ENCODE results near the gene UBXN1. TPM values are rescaled to one million over a fixed set of nuclear protein-coding genes. Genes with fewer than 3 reads are reported as not detected.

UBXN1 gene
- total RNA-seq, 2 experiments from 2014 or later = 101 to 129 TPM

DNA sequence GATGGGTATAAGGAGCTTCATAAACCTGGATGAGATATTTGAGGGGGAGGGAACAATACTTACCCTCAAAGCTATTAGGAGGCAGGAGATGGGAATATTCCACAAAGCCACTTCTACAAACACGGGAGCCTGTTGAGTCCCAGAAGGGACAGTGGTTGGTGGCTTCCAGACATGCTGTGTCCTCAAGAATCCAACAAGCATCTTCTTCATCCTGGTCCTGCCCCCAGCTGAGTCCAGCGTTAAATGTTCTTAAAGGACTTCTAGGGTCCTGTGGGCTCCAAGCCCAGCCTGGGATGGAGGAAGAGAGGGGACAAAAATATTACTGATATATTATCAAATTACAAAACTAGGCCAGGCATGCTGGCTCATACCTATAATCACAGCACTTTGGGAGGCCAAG lies 11.4 kb downstream of the UBXN1 start:
- TF ChIP-seq EZH2phosphoT487 (IDR thresholded peaks at IDR 0.05; ENCODE audit: borderline replicate concordance, low read depth, low read length) = no peak
- TF ChIP-seq, protein P1, sequence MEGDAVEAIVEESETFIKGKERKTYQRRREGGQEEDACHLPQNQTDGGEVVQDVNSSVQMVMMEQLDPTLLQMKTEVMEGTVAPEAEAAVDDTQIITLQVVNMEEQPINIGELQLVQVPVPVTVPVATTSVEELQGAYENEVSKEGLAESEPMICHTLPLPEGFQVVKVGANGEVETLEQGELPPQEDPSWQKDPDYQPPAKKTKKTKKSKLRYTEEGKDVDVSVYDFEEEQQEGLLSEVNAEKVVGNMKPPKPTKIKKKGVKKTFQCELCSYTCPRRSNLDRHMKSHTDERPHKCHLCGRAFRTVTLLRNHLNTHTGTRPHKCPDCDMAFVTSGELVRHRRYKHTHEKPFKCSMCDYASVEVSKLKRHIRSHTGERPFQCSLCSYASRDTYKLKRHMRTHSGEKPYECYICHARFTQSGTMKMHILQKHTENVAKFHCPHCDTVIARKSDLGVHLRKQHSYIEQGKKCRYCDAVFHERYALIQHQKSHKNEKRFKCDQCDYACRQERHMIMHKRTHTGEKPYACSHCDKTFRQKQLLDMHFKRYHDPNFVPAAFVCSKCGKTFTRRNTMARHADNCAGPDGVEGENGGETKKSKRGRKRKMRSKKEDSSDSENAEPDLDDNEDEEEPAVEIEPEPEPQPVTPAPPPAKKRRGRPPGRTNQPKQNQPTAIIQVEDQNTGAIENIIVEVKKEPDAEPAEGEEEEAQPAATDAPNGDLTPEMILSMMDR (conservative IDR thresholded peaks at IDR 0.05; ENCODE audit: low read length) = no peak
- DNase-seq (ENCODE audit: low spot score) = peak; percentile 20
- Histone ChIP-seq H3K4me2 (ENCODE audit: low read length) (peak overlapping the region; percentile 89), H3K36me3 (ENCODE audit: insufficient read depth, low read length) (peaks cover 44% of the 10 kb centered on the region), H3K27ac (ENCODE audit: low read depth, low read length, poor library complexity, severe bottlenecking) (peak overlapping the region; percentile 94), H4K20me1 (ENCODE audit: insufficient read depth, low read length) (peaks cover 6% of the 10 kb centered on the region; the same call in 1 of the 2 replicates), H3K4me1 (ENCODE audit: insufficient read depth, low read length, poor library complexity, severe bottlenecking) (peaks cover 52% of the 10 kb centered on the region), H3K79me2 (ENCODE audit: insufficient read depth, low read depth, low read length) (peaks cover 71% of the 10 kb centered on the region), H3K4me3 (ENCODE audit: low read depth, low read length, poor library complexity, severe bottlenecking) (peak overlapping the region; percentile 86), H3K9me3 (ENCODE audit: low read length) (no peaks in the 10 kb centered on the region), H3K9me2 (ENCODE audit: insufficient read depth, low read length) (no peaks in the 10 kb centered on the region), H2AFZ (ENCODE audit: low read length) (no peak overlapping the region)
- BruUV-seq (replicated peaks) = no TSS peak
- intact Hi-C loops (cut with micrococcal nuclease; ENCODE audit: unreplicated experiment) = loop anchor here (5.0 kb wide), 1 partner anchor 75 kb away; the partner anchor contains the start of gene TUT1
- POLR2A ChIA-PET = interaction anchor here (0.7 to 8.3 kb wide), 7 partner anchors 14 to 174 kb away, joined by 3 to 159 read pairs (median 4); partner anchors contain the start of genes INTS5, MTA2, TMEM179B and TUT1
- CTCF ChIA-PET (ENCODE audit: unreplicated experiment) = no interaction called here

DNA sequence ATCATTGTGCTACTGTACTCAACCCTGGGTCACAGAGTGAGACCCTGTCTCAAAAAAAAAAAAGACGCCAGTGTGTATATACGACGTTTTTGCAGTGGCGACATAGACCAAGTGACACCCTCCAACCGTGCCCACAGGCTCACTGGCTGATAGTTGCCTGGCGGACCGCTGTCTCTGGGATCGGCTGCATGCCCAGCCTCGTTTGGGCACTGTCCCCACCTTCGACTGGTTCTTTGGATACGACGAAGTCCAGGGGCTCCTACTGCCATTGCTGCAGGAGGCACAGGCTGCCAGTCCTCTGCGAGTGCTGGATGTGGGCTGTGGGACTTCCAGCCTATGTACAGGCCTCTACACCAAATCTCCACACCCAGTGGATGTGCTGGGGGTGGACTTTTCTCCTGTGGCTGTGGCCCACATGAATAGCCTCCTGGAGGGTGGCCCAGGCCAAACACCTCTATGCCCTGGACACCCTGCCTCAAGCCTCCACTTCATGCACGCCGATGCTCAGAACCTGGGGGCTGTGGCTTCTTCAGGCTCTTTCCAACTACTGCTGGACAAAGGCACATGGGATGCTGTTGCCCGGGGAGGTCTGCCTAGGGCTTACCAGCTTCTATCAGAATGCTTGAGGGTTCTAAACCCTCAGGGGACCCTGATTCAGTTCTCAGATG lies 12.5 kb downstream of the UBXN1 start:
- POLR2A ChIA-PET = interaction anchor here (0.9 to 8.3 kb wide), 11 partner anchors 13 to 175 kb away, joined by 3 to 159 read pairs (median 6); partner anchors contain the start of genes B3GAT3, HNRNPUL2, INTS5 and TAF6L
- no peak overlapping the region for H2AFZ ChIP-seq (ENCODE audit: low read length)
- H3K79me2 ChIP-seq (ENCODE audit: insufficient read depth, low read depth, low read length) = peaks cover 72% of the 10 kb centered on the region
- intact Hi-C loops (cut with micrococcal nuclease; ENCODE audit: unreplicated experiment) = loop anchor here (5.0 kb wide), 1 partner anchor 74 kb away; the partner anchor contains the start of gene TUT1
- no TSS peak for BruUV-seq (replicated peaks)
- H3K9me3 ChIP-seq (ENCODE audit: low read length) = no peaks in the 10 kb centered on the region
- H3K9me2 ChIP-seq (ENCODE audit: insufficient read depth, low read length) = no peaks in the 10 kb centered on the region
- peaks cover 6% of the 10 kb centered on the region; the same call in 1 of the 2 replicates for H4K20me1 ChIP-seq (ENCODE audit: insufficient read depth, low read length)
- H3K36me3 ChIP-seq (ENCODE audit: insufficient read depth, low read length) = peaks cover 53% of the 10 kb centered on the region
- CTCF ChIA-PET (ENCODE audit: unreplicated experiment) = no interaction called here
- DNase-seq (ENCODE audit: low spot score) = peak; percentile 42
- TF ChIP-seq, protein P1 (conservative IDR thresholded peaks at IDR 0.05; ENCODE audit: low read length) = no peak
- TF ChIP-seq EZH2phosphoT487 (IDR thresholded peaks at IDR 0.05; ENCODE audit: borderline replicate concordance, low read depth, low read length) = no peak
- peaks cover 50% of the 10 kb centered on the region for H3K4me1 ChIP-seq (ENCODE audit: insufficient read depth, low read length, poor library complexity, severe bottlenecking)
- peak overlapping the region; percentile 89 for H3K4me2 ChIP-seq (ENCODE audit: low read length)
- peak overlapping the region; percentile 86 for H3K4me3 ChIP-seq (ENCODE audit: low read depth, low read length, poor library complexity, severe bottlenecking)
- peak overlapping the region; percentile 94 for H3K27ac ChIP-seq (ENCODE audit: low read depth, low read length, poor library complexity, severe bottlenecking)
